IMR-90 (cell line): Measurements from ENCODE around the gene JPH3. TPM values are rescaled to one million over a fixed set of nuclear protein-coding genes. Genes with fewer than 3 reads are reported as not detected.

Experiments
- ATAC-seq: fragments of 200-7000 bp; cut with Tn5 transposase; 2 replicates; pipeline ENCODE4 v1.9.1; 2020; ENCODE audit warnings: low read depth, mild to moderate bottlenecking, moderate library complexity
- BruUV-seq: library from RNA; stranded (reverse); fragments of 400-500 nt; replicated peaks from 2 replicates; lab custom pipeline; 2021; lab: Mats Ljungman, UMichigan
- CTCF ChIA-PET: fragments of 300-600 bp; formaldehyde crosslinking; extraction: SDS; loops from one replicate; lab custom pipeline; 2021; ENCODE audit warnings: antibody characterized with exemption; lab: Yijun Ruan, JAX
- POLR2A ChIA-PET: fragments of 300-600 bp; sonication (Branson Sonifier 250); formaldehyde crosslinking; loops from one replicate; lab custom pipeline; 2022; ENCODE audit warnings: antibody characterized with exemption; ENCODE audit not compliant: unreplicated experiment; lab: Charles Lee
- DNase-seq: peaks from one replicate; pipeline ENCODE4 v3.0.0; 2013
- H2AFZ ChIP-seq: replicated peaks from 2 replicates; pipeline ENCODE3; 2013; ENCODE audit warnings: low read length, mild to moderate bottlenecking; ENCODE audit not compliant: poor library complexity
- H2AK5ac ChIP-seq: 2 replicates; pipeline ENCODE4 v1.6.1; 2013; ENCODE audit warnings: low read depth, low read length, inconsistent platforms
- H2AK9ac ChIP-seq: replicated peaks from 2 replicates; pipeline ENCODE3; 2013; ENCODE audit warnings: mild to moderate bottlenecking, low read depth, low read length, moderate library complexity; ENCODE audit not compliant: poor library complexity
- H2BK120ac ChIP-seq: 2 replicates; pipeline ENCODE4 v1.6.1; 2013; ENCODE audit warnings: low read depth, low read length, inconsistent platforms
- H2BK15ac ChIP-seq: 3 replicates; pipeline ENCODE4 v1.6.1; 2013; ENCODE audit warnings: low read depth, low read length, inconsistent platforms
- H2BK20ac ChIP-seq: 2 replicates; pipeline ENCODE4 v1.6.1; 2013; ENCODE audit warnings: low read depth, mild to moderate bottlenecking, inconsistent platforms, low read length, moderate library complexity
- H2BK5ac ChIP-seq: 2 replicates; pipeline ENCODE4 v1.6.1; 2013; ENCODE audit warnings: mild to moderate bottlenecking, low read depth, low read length, inconsistent platforms; ENCODE audit not compliant: poor library complexity, severe bottlenecking
- H3K14ac ChIP-seq: replicated peaks from 2 replicates; pipeline ENCODE4 v1.6.1; 2013; ENCODE audit warnings: low read depth, low read length, inconsistent platforms
- H3K18ac ChIP-seq: 2 replicates; pipeline ENCODE4 v1.6.1; 2013; ENCODE audit warnings: low read depth, low read length, control low read depth
- H3K23ac ChIP-seq: 2 replicates; pipeline ENCODE4 v1.6.1; 2013; ENCODE audit warnings: low read depth, low read length, inconsistent platforms
- H3K27ac ChIP-seq: 2 replicates; pipeline ENCODE4 v1.5.1; 2013; ENCODE audit warnings: mild to moderate bottlenecking, control low read depth, low read length; ENCODE audit not compliant: insufficient read depth
- H3K27me3 ChIP-seq: 2 replicates; pipeline ENCODE4 v1.6.1; 2013; ENCODE audit warnings: low read length; ENCODE audit not compliant: control insufficient read depth, insufficient read depth
- H3K36me3 ChIP-seq: 2 replicates; pipeline ENCODE4 v1.6.1; 2013; ENCODE audit warnings: low read length, mixed read lengths; ENCODE audit not compliant: control insufficient read depth, insufficient read depth
- H3K4ac ChIP-seq: 2 replicates; pipeline ENCODE4 v1.6.1; 2013; ENCODE audit warnings: low read depth, low read length, inconsistent platforms
- H3K4me1 ChIP-seq: 2 replicates; pipeline ENCODE4 v1.6.1; 2013; ENCODE audit warnings: low read length, mixed read lengths; ENCODE audit not compliant: control insufficient read depth, insufficient read depth
- H3K4me2 ChIP-seq: 2 replicates; pipeline ENCODE4 v1.6.1; 2013; ENCODE audit warnings: low read depth, mild to moderate bottlenecking, control low read depth, low read length, moderate library complexity
- H3K4me3 ChIP-seq: 2 replicates; pipeline ENCODE4 v1.5.1; 2013; ENCODE audit warnings: low read depth, mild to moderate bottlenecking, control low read depth, low read length, moderate library complexity; ENCODE audit not compliant: insufficient read depth
- H3K56ac ChIP-seq: 2 replicates; pipeline ENCODE4 v1.6.1; 2013; ENCODE audit warnings: low read length, inconsistent platforms; ENCODE audit not compliant: insufficient read depth; ENCODE audit errors: extremely low read depth
- H3K79me1 ChIP-seq, 2 experiments: 2 replicates each; pipeline ENCODE4 v1.6.1; 2013; ENCODE audit warnings: low read length in 2 of 2, inconsistent platforms in 1 of 2, low read depth in 1 of 2
- H3K9ac ChIP-seq: 2 replicates; pipeline ENCODE4 v1.6.1; 2013; ENCODE audit warnings: low read depth, low read length, control low read depth
- H3K9me1 ChIP-seq: 2 replicates; pipeline ENCODE4 v1.6.1; 2013; ENCODE audit warnings: low read length, inconsistent platforms; ENCODE audit not compliant: insufficient read depth
- H3K9me3 ChIP-seq: 2 replicates; pipeline ENCODE4 v1.6.1; 2013; ENCODE audit warnings: low read length; ENCODE audit not compliant: control insufficient read depth, insufficient read depth
- H4K20me1 ChIP-seq: 2 replicates; pipeline ENCODE4 v1.6.1; 2013; ENCODE audit warnings: low read length, inconsistent platforms; ENCODE audit not compliant: insufficient read depth
- H4K5ac ChIP-seq: 2 replicates; pipeline ENCODE4 v1.6.1; 2013; ENCODE audit warnings: mild to moderate bottlenecking, low read depth, low read length, control low read depth
- H4K8ac ChIP-seq, 2 experiments: 2 replicates each; pipeline ENCODE4 v1.6.1; 2013; ENCODE audit warnings: low read depth in 2 of 2, low read length in 2 of 2, control low read depth in 1 of 2, inconsistent platforms in 1 of 2
- H4K91ac ChIP-seq: 2 replicates; pipeline ENCODE4 v1.6.1; 2013; ENCODE audit warnings: low read depth, low read length, inconsistent platforms; ENCODE audit not compliant: insufficient read depth
- BHLHE40 ChIP-seq: fragments of 150-350 bp; IDR thresholded peaks from 2 replicates; pipeline ENCODE4 v1.6.1; 2016; ENCODE audit warnings: mild to moderate bottlenecking, low read depth, low read length
- CEBPB ChIP-seq: IDR thresholded peaks from 2 replicates; pipeline ENCODE4 v1.6.1; 2012; ENCODE audit warnings: low read depth, low read length, improper control_type of control experiment
- CHD1 ChIP-seq: IDR thresholded peaks from 2 replicates; pipeline ENCODE4 v1.6.1; 2012; ENCODE audit warnings: low read depth, low read length, improper control_type of control experiment
- FOS ChIP-seq: fragments of 150-350 bp; IDR thresholded peaks from 2 replicates; pipeline ENCODE4 v1.6.1; 2016; ENCODE audit warnings: low read depth, low read length
- MAFK ChIP-seq: IDR thresholded peaks from 2 replicates; pipeline ENCODE4 v1.6.1; 2012; ENCODE audit warnings: low read depth, low read length, improper control_type of control experiment
- MAZ ChIP-seq: IDR thresholded peaks from 2 replicates; pipeline ENCODE4 v1.6.1; 2012; ENCODE audit warnings: low read depth, mild to moderate bottlenecking, low read length, improper control_type of control experiment, moderate library complexity, borderline replicate concordance
- MXI1 ChIP-seq: IDR thresholded peaks from 2 replicates; pipeline ENCODE4 v1.6.1; 2012; ENCODE audit warnings: low read depth, mild to moderate bottlenecking, low read length, moderate library complexity, borderline replicate concordance
- NFE2L2 ChIP-seq: fragments of 150-350 bp; IDR thresholded peaks from 2 replicates; pipeline ENCODE4 v1.6.1; 2016; ENCODE audit warnings: low read depth, mild to moderate bottlenecking, low read length
- POLR2A ChIP-seq: IDR thresholded peaks from 2 replicates; pipeline ENCODE4 v1.6.1; 2012; ENCODE audit warnings: mild to moderate bottlenecking, low read depth, low read length
- RAD21 ChIP-seq: IDR thresholded peaks from 2 replicates; pipeline ENCODE4 v1.6.1; 2012; ENCODE audit warnings: low read length, improper control_type of control experiment
- RCOR1 ChIP-seq: IDR thresholded peaks from 2 replicates; pipeline ENCODE4 v1.6.1; 2012; ENCODE audit warnings: mild to moderate bottlenecking, low read length, improper control_type of control experiment; ENCODE audit not compliant: insufficient replicate concordance
- RFX5 ChIP-seq: IDR thresholded peaks from 2 replicates; pipeline ENCODE4 v1.8.0; 2012; ENCODE audit warnings: low read depth, mild to moderate bottlenecking, low read length, moderate library complexity
- SMC3 ChIP-seq: fragments of 150-350 bp; IDR thresholded peaks from 2 replicates; pipeline ENCODE4 v1.6.1; 2016; ENCODE audit warnings: low read depth, mild to moderate bottlenecking, antibody characterized with exemption, low read length, moderate library complexity
- WGBS, 2 experiments: methylation state at CpG; one replicate each; pipeline versions ENCODE4 v1.1.5 to v1.1.7; 2013; ENCODE audit warnings: missing lambda C conversion rate in 2 of 2; ENCODE audit not compliant: insufficient read length in 1 of 2; ENCODE audit errors: extremely low coverage in 2 of 2; 5-methylcytosine and 5-hydroxymethylcytosine counted together
- dilution Hi-C: fragments of 300-500 bp; cut with HindIII; formaldehyde crosslinking; loops from one replicate; pipeline ENCODE4 v1.14.3; 2018; ENCODE audit warnings: low sequenced_read_pairs; ENCODE audit not compliant: unreplicated experiment
- in situ Hi-C: fragments of 300-500 bp; cut with MboI; formaldehyde crosslinking; loops from 3 replicates; pipeline ENCODE4 v1.14.3; 2019; ENCODE audit warnings: low sequenced_read_pairs, inconsistent platforms, mixed read lengths
- intact Hi-C: fragments of 100-400 bp; cut with micrococcal nuclease; formaldehyde crosslinking; loops from 2 replicates; pipeline ENCODE4 v1.10.0; 2022
- polyA plus RNA-seq, 3 experiments: library from polyadenylated mRNA; depleted of rRNA; stranded (reverse); fragments of >200 nt; gene quantifications; 2 replicates each; pipeline ENCODE4 v1.2.3, GENCODE V29; 2012; ENCODE audit warnings: low replicate concordance in 1 of 3
- total RNA-seq: library from RNA; depleted of rRNA; stranded (reverse); fragments of >200 nt; gene quantifications from 2 replicates; pipeline ENCODE4 v1.2.3, GENCODE V29; 2012
- TF ChIP-seq, protein P1 (sequence below): conservative IDR thresholded peaks from 2 replicates; pipeline ENCODE4 v1.5.1; 2012; ENCODE audit warnings: mild to moderate bottlenecking, low read depth, low read length, improper control_type of control experiment
- TF ChIP-seq, protein P2 (sequence below): fragments of 150-350 bp; IDR thresholded peaks from 2 replicates; pipeline ENCODE4 v1.6.1; 2017; ENCODE audit warnings: mild to moderate bottlenecking, antibody characterized with exemption, low read length, low read depth
- TF ChIP-seq, protein P3 (sequence below): fragments of 150-350 bp; IDR thresholded peaks from 2 replicates; pipeline ENCODE4 v1.6.1; 2016; ENCODE audit warnings: low read depth, mild to moderate bottlenecking, low read length, moderate library complexity, borderline replicate concordance

JPH3 gene
- total and polyA plus RNA-seq, 2 of the 4 experiments (the other 2 are of a cell fraction): 0.03 TPM; not detected in 1

DNA sequence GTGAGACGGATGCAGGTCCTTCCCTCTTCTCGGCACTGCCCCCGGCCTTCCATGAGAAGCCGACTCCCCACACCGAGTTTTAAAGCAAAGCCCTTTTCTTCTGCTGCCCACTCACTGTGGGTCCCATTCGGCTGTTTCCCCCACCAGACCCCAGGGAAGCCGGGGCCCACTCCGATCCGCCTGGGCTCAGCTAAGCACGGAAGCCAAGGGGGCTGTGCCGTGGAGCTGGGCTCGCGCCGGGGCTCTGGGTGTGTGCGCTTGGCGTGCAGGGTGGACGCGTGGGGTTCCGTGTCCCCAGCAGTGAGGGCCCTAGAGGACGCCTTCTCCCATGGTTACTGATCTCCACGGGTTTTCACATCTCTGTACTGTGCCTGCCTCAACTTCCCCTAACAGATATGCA, 94.9 kb downstream of the JPH3 start:
- Histone ChIP-seq H4K8ac (no peak overlapping the region), H3K4ac (no peak overlapping the region), H2AFZ (no peak overlapping the region), H4K20me1 (peaks cover 3% of the 10 kb centered on the region), H2AK9ac (no peak overlapping the region), H3K56ac (no peak overlapping the region), H3K79me1 (no peaks in the 10 kb centered on the region), H3K14ac (no peak overlapping the region), H3K4me2 (no peak overlapping the region), H2BK120ac (no peak overlapping the region), H3K9me3 (no peaks in the 10 kb centered on the region), H3K36me3 (peaks cover 12% of the 10 kb centered on the region; the same call in 1 of the 2 replicates), H2BK15ac (no peak overlapping the region), H3K4me3 (no peak overlapping the region), H3K9ac (no peak overlapping the region), H3K9me1 (no peaks in the 10 kb centered on the region), H3K23ac (no peak overlapping the region), H3K18ac (no peak overlapping the region), H3K27ac (no peak overlapping the region), H4K5ac (no peak overlapping the region), H2BK20ac (no peak overlapping the region), H3K27me3 (no peaks in the 10 kb centered on the region), H4K91ac (no peak overlapping the region), H2AK5ac (no peak overlapping the region), H2BK5ac (no peak overlapping the region), H3K4me1 (no peaks in the 10 kb centered on the region)
- no peak for DNase-seq
- intact Hi-C loops (no loop called here), in situ Hi-C loops (no loop called here), dilution Hi-C loops (no loop called here)
- 98% methylated on average over 11 of the region's 21 CpGs; no CpG with 5 or more reads in 1 of the 2 experiments for WGBS, 2 experiments
- ChIA-PET POLR2A (no interaction called here), CTCF (no interaction called here)
- no TSS peak for BruUV-seq
- no peak for ATAC-seq
- TF ChIP-seq POLR2A (no peak), MXI1 (no peak), RCOR1 (no peak), CEBPB (no peak), CHD1 (no peak), MAFK (no peak), NFE2L2 (no peak), RFX5 (no peak), FOS (no peak), BHLHE40 (no peak), MAZ (no peak), RAD21 (no peak), SMC3 (no peak)
- TF ChIP-seq, protein P1, sequence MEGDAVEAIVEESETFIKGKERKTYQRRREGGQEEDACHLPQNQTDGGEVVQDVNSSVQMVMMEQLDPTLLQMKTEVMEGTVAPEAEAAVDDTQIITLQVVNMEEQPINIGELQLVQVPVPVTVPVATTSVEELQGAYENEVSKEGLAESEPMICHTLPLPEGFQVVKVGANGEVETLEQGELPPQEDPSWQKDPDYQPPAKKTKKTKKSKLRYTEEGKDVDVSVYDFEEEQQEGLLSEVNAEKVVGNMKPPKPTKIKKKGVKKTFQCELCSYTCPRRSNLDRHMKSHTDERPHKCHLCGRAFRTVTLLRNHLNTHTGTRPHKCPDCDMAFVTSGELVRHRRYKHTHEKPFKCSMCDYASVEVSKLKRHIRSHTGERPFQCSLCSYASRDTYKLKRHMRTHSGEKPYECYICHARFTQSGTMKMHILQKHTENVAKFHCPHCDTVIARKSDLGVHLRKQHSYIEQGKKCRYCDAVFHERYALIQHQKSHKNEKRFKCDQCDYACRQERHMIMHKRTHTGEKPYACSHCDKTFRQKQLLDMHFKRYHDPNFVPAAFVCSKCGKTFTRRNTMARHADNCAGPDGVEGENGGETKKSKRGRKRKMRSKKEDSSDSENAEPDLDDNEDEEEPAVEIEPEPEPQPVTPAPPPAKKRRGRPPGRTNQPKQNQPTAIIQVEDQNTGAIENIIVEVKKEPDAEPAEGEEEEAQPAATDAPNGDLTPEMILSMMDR: no peak
- TF ChIP-seq, protein P2, sequence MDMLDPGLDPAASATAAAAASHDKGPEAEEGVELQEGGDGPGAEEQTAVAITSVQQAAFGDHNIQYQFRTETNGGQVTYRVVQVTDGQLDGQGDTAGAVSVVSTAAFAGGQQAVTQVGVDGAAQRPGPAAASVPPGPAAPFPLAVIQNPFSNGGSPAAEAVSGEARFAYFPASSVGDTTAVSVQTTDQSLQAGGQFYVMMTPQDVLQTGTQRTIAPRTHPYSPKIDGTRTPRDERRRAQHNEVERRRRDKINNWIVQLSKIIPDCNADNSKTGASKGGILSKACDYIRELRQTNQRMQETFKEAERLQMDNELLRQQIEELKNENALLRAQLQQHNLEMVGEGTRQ: no peak
- TF ChIP-seq, protein P3, sequence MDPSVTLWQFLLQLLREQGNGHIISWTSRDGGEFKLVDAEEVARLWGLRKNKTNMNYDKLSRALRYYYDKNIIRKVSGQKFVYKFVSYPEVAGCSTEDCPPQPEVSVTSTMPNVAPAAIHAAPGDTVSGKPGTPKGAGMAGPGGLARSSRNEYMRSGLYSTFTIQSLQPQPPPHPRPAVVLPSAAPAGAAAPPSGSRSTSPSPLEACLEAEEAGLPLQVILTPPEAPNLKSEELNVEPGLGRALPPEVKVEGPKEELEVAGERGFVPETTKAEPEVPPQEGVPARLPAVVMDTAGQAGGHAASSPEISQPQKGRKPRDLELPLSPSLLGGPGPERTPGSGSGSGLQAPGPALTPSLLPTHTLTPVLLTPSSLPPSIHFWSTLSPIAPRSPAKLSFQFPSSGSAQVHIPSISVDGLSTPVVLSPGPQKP: no peak
